ENCODE measurements around the gene AOPEP.

The AOPEP gene

DNA sequence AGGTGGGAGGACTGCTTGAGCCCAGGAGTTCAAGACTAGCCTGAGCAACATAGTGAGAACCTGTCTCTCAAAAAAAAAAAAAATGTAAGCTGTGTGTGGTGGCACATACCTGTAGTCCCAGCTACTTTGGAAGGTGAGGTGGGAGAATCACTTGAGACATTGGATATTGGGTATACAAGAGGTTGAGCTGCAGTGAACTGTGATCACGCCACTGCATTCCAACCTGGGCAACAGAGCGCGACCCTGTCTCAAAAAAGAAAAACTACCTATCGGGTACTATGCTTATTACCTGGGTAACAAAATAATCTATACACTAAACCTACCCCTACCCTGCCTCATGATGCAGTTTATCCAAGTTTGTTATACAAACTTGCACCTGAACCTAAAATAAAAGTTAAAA lies 64.9 kb downstream of the AOPEP start:
- no peak for DNase-seq (ENCODE audit: low spot score)

DNA sequence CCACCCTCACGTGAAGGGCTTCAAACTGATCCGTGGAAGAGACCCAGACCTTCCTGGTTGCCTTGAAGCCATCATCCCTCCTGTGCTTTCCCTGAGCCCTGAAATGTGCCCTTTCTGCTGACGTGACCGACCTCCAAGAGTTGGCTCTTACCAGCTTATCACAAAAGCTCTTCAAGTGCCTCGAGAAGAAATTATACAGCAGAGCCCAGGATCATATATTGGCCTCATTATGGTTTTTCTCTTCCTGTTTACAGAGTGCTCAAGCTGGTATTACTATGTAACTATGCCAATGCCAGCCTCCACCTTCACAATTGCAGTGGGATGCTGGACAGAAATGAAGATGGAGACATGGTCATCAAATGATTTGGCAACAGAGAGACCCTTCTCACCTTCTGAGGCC lies 66.0 kb downstream of the AOPEP start:
- DNase-seq (ENCODE audit: low spot score): no peak

DNA sequence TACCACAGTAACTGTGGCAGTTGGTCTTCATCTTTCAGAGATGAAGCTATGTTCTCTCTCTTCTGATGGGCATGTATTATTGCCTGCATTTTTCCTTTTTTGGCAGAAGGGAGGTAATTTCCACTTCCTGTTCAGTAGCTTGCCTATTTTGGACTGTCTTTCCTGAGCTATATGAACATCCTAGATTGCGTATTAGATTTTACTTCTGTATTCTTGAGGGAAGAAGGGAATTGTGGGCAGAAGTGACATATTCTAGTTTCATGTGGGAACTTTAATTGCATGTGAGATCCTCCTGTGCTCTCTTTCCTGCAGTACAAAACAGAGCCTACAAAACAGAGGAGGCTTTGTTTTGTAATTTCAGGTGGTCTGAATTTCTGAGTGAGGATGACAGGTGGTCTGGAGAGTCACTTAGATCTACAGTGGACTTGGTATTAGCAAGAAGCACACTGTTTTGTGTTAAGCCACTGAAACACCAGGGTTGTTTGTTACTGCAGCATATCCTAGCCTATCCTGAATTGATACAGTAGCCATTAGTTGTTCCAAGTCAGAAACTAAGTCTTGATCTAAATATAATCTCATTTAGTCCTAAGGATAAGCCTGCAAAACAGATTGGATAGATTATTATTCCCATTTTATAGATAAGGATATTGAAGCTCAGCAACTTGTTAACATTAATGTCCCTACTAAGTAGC lies 68.1 kb downstream of the AOPEP start:
- no peak for DNase-seq (ENCODE audit: low spot score)

DNA sequence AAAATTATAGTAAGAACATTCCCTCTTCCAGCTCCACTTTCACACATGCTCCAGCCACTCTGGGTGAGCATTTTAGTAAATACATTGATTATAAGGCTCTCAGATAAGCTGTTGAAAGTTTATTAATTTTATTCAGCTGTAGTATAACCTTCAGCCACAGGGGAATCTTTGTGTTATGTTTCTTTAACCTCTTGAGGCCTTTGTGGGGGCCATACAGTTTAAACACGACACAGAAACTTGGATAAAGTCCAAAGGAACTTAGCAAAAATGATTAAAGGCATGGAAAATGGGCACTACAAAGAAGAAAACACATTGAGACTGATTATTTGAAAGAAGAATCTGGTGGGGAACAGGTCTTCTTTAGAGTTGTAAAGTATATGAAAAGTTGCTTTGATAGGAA lies 70.2 kb downstream of the AOPEP start:
- no peak for DNase-seq (ENCODE audit: low spot score)

DNA sequence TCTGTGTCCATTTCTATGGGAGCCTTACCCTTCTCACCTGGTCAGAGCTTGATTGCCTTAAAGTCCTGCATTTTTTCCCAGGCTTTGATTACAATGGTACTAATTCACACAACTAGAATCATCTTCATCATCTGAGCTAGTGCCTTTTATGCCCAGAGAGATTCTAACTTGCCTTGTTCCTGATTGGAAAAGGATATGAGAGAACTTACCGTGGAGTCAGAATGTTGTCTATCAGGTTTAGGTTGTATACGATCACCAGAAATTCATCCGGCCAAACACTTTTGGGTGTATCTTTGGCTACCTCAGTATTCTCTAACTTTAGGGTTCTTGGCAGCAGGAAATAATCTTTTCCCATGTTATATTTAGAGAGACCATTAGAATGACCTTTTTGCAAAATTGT lies 71.7 kb downstream of the AOPEP start:
- DNase-seq (ENCODE audit: low spot score): no peak

DNA sequence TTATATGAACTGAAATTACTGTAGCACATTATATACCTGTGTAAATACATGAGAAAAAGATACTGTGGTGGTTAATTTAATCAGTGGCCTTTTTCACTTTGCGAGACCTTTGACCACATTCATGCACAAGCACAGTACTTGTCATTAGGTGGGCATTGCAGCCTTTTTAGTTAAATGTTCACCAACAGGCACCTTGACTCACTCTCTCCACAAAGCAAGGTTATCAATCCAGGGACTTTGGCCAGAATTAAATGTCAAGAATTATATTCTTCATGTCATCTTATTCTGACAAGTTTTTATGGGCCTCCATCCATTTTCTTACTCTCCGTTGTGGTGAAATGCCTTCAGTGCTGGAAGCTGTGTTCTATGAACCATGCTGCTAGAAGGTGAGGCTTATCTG lies 72.2 kb downstream of the AOPEP start:
- no peak for DNase-seq (ENCODE audit: low spot score)

DNA sequence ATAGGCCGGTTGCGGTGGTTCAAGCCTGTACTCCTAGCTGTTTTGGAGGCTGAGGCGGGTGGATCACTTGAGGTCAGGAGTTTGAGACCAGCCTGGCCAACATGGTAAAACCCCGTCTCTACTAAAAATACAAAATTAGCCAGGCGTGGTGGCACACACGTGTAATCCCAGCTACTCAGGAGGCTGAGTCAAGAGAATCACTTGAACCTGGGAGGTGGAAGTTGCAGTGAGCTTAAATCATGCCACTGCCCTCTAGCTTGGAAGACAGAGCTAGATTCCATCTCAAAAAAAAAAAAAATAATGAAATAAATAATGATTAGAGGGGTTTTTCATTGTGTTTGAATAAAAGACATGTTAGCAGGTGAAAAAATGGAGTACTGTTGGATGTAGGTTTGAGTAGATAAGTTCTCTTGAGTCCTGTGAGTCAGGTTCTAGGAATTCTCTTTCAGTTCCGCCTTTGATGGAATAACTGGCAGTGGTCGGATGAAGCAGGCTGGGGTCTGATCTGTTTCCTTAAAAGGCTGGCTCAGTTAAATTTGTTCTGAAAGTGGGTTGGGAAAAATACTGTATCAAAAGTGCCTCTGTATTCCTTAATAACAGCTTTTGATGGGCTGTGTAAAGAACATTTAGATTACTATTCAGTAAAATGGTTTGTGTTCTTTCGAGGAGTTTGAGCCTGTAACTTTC lies 73.2 kb downstream of the AOPEP start:
- no peak for DNase-seq (ENCODE audit: low spot score)

DNA sequence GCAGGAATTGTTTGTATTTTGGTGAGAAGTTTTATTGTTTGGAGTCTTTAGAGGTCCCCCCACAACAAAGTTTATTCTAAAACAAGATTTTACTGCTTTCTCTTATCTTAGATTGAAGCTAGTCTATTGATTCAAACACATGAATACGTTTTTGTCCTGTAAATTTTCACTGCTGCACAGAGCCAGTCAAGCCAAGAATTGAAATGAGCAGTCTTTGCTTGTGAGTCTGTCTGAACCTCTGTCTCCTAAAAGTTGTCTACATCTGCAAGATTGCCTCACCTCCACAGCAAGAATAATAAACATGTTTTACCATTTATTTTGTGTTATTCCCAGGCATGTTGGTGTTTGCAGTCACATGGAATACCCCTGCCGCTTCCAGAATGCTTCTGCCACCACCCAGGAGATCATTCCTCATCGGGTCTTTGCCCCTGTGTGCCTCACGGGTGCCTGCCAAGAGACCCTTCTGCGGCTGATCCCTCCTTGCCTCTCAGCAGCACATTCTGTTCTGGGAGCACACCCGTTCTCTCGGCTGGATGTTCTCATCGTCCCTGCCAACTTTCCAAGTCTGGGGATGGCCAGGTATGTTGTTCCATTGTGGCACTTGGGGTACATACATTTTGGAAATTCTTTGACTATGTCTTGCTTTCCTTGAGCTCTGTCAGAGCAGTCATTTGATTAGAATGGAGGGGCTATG lies 74.1 kb downstream of the AOPEP start:
- DNase-seq (ENCODE audit: low spot score): no peak

DNA sequence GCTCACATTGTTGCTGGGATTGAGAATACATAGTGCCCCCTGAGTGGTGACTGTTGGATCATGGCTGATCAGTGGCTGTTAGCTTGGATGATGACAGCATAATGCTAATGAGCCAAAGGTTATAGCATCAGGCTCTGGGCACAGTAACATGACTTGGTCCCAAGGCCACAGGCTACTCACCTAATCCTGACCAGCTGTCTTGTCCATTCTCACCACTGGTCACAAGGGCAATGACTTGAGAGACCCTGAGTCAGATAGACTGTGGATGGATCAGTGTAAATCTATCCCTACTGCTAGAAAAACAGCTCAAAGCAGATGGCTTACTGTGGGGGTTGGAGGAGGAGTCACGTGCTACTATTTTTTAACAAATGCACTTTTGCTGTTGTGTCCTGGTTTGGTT lies 74.7 kb downstream of the AOPEP start:
- no peak for DNase-seq (ENCODE audit: low spot score)

DNA sequence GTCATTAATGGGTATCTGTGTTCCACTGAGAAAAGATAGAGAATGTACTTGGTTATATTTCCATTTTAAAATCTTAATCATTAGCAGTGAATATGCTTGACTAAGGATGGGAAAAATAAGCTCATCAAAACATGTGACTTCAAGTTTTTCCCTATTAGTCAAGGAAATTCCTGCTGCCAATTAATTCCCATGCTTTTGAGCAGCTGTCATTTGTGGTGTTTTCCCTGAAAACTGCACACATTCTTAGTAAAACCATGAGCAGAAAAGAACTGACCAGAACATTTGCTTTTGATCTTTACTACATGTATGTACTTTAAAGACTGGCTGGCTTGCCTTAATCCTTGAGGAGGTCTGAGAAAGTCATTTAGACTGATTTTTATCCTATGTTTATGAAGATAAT lies 75.2 kb downstream of the AOPEP start:
- no peak for DNase-seq (ENCODE audit: low spot score)

DNA sequence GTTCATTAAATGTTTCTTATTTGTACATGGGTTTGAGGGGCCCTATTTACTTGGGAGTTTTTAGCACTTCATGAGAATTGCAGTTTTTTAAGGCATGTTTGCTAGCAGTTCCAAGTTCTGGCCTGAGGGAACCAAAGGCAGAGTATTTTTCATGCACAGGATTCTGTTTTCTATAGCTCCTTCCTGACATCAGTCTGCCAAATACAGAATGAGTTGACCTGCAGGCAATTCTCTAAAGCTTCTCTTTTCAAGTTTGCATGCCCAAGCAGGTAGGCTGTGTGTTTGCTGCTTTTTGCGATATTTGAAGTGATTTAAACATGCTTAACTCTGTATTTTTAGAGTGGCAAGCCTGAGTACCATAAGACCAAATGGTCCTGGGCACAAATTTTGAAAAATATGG lies 75.8 kb downstream of the AOPEP start:
- no peak for DNase-seq (ENCODE audit: low spot score)

DNA sequence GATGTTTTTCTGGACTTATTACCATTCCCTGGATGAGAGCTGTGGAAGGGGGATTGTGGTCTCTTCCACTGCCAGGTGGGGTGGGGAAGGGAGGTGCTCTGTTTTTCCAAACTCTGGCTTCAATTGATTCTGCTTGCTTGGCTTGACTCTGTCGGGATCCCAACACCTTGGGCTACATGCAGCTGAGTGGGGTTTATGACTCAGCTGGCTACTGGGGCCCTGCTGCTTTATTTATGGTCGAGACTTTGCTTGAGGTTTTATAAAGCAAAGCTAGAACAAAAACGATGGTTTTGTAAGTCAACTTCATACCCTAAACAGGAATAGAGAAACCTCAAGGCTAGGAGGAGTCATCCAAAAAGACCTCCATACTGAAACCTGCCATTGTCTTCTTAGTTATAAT lies 76.3 kb downstream of the AOPEP start:
- no peak for DNase-seq (ENCODE audit: low spot score)

DNA sequence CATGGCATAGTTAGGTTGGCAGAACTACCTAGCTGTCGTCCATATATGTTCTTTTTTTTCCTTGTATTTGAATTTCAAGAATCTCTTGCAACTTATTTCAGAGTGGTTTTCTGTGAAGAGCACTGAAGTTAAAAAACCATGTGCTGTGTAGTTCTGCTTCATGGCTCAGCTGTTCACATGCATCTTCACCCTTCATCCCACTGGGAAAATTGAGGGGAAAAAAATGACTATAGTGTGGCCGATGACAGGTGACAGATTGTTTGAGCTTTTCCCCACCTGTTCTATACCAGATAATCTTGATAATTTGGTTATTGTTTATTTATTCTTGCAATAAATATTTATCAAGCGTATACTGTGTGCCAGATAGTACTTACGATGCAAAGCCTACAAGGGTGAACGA lies 77.8 kb downstream of the AOPEP start:
- DNase-seq (ENCODE audit: low spot score): no peak

DNA sequence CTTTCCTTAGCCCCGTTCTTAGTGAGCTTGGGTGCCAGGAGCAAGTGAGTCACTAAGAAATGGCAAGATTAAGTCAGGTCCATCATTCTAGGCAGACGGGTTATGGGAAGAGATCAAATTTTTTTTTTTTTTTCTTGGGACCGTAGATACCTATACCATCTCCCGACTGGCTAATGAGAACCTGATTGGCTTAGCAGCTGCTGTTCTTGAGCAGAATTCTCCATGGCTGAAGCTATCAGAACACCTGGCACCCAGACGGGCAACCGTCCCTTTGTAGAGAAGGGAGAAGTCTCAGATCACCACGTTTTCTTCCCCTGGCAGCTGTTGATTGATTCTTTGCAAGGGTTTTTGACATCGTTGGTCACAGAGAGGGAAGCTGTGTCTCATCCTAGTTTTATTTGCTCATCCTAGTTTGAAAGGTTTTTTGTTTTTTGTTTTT lies 78.6 kb downstream of the AOPEP start:
- no peak for DNase-seq (ENCODE audit: low spot score)

DNA sequence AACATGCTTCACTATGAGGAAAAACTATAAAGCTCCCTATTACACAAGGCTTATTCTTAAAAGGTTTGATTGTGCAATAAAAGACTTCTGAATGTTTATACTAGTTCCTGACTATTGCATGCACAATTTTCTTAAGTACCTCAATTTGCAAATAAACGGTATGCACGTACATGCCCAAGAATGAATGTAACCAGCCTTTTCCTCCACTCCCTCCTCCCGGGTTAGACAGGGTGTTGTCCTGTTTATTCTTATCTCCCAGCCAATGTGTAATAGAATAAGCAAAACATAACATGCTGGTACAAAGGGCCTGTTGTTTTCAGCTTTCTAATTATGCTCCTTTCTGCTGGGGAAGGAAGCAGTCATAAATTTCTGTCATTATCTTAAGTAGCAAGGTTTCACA lies 79.1 kb downstream of the AOPEP start:
- DNase-seq (ENCODE audit: low spot score): peak; percentile 41

DNA sequence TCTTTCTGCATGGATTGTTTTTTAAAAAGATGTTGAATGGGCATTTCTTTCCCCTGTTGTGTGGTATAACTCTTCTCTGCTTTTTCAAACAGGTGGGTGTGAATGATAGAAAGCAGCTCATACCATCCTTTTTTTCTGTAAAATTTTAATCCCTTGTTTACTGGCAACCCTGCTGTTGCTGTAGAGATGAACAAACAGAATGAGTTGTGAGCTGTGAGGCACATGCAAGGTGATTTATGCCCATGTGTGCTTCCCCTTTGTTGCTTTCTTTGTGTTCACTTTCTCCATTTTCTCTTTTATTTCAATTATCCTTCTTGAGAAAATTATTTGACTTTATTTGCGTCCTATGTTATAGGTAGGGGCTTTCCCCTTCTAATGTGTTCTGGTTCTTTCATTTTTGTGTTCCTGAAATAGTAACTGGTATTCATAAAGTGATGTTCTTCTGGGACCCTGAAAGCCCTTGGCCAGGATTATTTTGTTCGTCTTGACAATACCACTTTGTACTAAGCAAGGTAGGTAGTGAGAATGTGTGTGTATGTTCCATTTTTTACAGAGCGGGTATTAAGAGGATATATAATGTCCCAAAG lies 79.9 kb downstream of the AOPEP start:
- no peak for DNase-seq (ENCODE audit: low spot score)

DNA sequence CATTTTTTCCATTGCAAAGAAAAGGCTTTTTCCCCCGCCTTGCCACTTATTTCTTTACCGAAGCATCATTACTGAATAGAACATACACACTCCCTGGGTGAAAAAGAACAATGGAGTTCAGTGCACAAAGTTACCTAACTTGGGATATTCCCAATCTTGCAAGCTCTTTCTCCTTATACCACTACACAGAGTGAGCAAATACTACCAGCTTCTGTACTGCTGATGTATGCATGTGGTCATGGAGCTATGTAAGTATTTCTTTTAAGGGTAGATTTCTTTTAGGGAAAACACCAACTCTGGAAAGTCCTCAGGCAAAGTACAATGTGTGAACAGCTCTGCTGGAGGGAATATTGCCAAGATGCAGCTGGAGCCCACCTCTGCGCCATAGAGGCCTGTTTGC lies 81.1 kb downstream of the AOPEP start:
- DNase-seq (ENCODE audit: low spot score): no peak

DNA sequence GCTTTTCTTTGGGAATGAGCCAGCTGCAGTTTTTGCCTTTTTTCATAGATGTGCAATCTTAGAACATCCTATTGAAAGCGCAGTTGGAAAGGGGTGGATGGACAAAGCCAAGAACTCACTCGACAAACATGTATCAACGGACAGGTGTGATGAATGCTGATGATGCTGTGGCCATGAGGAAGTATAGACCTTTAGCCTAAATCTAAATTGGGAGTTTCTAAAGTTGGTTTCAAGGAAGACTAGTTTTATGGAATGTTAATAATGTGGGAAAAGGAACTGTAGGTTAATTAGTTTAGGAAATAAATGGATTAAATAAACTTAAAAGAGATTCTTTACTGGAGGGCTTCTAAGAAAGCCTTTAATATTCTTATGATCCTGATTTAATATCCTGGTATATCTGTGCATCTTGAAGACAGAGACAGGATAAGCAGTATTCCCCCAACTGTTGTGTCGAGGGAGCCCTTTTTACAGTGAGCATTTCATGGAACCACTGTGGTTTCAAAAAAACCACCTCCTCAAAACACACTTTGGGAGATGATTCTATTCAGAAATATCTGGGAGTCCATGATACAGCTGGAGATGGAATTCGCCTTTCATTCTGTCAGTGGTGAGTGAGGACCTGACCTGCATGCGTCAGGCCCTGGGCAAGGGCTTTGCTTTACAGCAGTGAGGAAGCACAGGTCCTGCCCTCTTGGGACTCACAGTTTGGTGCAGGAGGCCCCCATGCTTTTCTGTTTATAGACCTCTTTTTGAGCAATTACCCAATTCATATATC lies 82.6 kb downstream of the AOPEP start:
- DNase-seq (ENCODE audit: low spot score): no peak

DNA sequence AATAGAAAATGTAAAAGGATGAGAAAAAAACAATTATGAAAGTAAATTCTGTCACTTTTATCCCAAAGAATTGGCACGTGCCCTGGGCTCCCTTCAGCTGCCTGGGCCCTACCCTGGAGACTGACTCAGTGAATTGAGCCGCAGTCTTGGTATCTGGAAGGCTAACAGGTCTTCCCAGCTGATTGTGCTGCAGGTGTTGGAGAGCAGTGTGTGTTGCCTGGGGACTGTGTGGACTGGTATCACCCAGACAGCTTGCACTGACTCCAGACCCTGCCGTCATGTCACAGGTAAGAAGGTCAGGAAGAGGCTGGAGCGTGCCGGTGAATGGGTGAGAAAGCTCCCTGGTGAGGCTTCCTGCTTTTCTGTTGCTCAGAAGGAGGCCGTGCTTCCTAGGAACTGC lies 83.3 kb downstream of the AOPEP start:
- no peak for DNase-seq (ENCODE audit: low spot score)

DNA sequence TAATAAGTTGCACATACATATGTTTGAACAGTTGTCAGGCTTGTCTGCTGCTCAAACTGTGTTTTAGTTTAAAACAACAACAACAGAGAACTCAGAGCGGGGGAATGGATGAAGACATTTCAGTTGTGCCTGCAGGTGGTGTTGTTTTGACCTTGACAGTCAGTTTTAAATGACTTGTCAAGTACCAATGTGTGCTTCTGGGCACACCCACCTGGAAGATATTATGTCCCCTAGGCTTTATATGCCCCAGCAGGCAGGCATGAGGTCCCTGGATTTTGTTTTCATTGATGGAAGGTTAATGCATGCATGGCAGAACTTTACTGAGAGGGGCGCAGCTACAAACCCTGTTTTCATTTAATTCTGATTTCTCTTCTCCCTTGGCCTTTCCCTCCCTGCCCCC lies 84.6 kb downstream of the AOPEP start:
- no peak for DNase-seq (ENCODE audit: low spot score)

DNA sequence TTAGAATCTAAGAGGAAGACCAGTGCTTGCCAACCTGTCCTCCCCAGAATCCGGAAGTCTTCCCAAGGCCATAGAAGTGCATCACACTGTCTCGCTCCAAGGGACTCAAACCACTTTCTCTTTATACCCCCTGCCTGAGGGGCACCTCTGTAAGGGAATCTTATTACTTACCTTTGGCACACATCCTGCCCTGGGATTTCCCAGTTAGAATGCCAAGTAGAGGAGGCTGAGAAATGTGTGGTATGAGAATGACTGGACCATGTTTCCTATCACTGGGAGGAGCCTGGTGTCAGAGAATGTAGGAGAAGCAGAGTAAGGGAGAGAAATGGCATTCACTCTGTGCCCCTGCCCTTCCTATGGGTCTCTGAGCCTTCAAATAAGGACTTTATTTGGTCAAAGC lies 85.8 kb downstream of the AOPEP start:
- no peak for DNase-seq (ENCODE audit: low spot score)

DNA sequence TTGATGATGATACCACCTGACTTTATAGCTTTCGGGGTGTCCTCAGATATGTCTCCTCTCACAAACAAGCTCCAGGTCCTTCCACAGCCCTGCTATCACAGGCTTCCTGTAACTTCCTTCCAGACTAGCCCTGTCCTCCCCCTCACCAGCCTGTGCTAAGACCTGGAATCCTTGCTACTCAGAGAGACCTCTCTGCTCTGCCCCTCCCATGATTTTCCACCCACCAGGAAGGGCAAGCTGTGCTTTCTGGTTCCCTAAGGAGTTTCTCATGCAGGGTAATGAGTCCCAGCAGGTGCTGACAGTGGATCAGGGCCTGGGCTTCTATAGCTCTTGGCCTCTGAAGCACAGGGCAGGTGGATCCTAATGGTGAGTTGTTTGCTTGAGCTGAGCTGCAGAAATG lies 86.9 kb downstream of the AOPEP start:
- DNase-seq (ENCODE audit: low spot score): no peak
